Mucosa of rectum (tissue), 2 donors: ENCODE results near the gene VWCE.

Experiments used
- H3K27ac ChIP-seq, 2 donors: one replicate each; pipeline ENCODE4 v1.7.0; 2013; ENCODE audit warnings: inconsistent platforms in 2 of 2, low read depth in 2 of 2, low read length in 2 of 2
- H3K27me3 ChIP-seq, 2 donors: one replicate each; pipeline ENCODE4 v1.7.0; 2013; ENCODE audit warnings: low read length in 2 of 2; ENCODE audit not compliant: control insufficient read depth in 2 of 2, insufficient read depth in 2 of 2
- H3K36me3 ChIP-seq, 2 donors: one replicate each; pipeline ENCODE4 v1.7.0; 2013; ENCODE audit warnings: low read length in 2 of 2; ENCODE audit not compliant: control insufficient read depth in 2 of 2, insufficient read depth in 2 of 2
- H3K4me1 ChIP-seq, 2 donors: one replicate each; pipeline ENCODE4 v1.7.0; 2013; ENCODE audit warnings: low read length in 2 of 2, mild to moderate bottlenecking in 1 of 2; ENCODE audit not compliant: control insufficient read depth in 2 of 2, insufficient read depth in 2 of 2
- H3K4me3 ChIP-seq, 2 donors: one replicate each; pipeline ENCODE4 v1.7.0; 2013; ENCODE audit warnings: low read length in 2 of 2
- H3K9ac ChIP-seq, 2 donors: one replicate each; pipeline ENCODE4 v1.7.0; 2013; ENCODE audit warnings: low read length in 2 of 2, low read depth in 1 of 2, mild to moderate bottlenecking in 1 of 2
- H3K9me3 ChIP-seq, 2 donors: one replicate each; pipeline ENCODE4 v1.7.0; 2013; ENCODE audit warnings: low read length in 2 of 2; ENCODE audit not compliant: control insufficient read depth in 2 of 2
- donor health status: healthy.
- donor health status: Normal muscosa, but diverticular disease.

The VWCE gene

DNA sequence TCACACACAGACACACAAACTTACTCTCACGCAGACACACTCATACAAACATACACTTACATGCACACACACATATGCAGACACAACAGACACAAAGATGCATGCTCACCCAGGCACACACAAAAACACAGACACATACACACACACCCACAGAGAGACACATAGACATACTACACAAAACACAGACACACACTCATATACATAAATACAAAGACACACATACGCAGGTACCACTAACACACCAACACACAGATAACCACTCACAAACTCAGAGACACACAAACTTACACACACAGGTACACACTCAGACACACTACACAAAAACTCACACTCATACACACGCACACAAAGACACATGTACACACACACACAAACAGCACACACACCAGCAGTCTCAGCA lies 22.4 kb downstream of the VWCE start:
- no peaks in the 10 kb centered on the region for H3K9me3 ChIP-seq
- H3K4me1 ChIP-seq, result peaks cover 0 to 2% of the 10 kb centered on the region in 2 donors
- H3K4me3 ChIP-seq, result no peak overlapping the region
- H3K27ac ChIP-seq, result no peak overlapping the region
- H3K36me3 ChIP-seq, result no peaks in the 10 kb centered on the region
- H3K9ac ChIP-seq, result no peak overlapping the region
- H3K27me3 ChIP-seq, result no peaks in the 10 kb centered on the region

DNA sequence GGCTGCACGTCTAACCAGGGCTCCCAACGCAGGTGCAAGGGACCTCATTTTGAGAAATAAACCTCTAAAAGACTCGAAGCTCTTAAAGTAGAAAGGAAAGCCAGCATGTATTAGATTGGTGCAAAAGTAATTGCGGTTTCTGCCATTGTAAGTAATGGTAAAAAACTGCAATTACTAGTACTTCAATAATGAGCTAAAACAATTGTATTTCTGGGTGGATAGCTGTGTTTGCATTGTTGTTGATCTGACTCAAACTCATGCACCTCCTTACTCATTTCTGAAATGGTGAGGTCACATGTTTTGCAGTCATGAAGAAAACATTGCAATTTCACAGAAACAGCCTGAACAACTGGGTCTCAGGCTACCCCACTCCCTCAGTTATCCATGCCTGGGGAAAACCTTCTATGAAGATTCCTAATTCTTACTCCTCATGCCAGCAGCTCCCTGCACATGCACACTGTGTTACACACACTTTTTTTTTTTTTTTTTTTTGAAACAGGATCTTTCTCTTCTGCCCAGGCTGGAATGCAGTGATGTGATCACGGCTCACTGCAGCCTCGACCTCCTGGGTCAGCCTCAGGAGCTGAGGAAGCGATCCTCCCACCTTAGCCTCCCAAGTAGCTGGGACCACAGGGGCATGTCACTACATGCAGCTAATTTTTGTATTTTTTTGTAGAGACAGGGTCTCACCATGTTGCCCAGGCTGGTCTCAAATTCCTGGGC lies 24.6 kb downstream of the VWCE start:
- H3K4me1 ChIP-seq, result peaks cover 0 to 2% of the 10 kb centered on the region in 2 donors
- H3K27me3 ChIP-seq, result no peaks in the 10 kb centered on the region
- H3K9ac ChIP-seq, result no peak overlapping the region
- no peaks in the 10 kb centered on the region for H3K36me3 ChIP-seq
- no peaks in the 10 kb centered on the region for H3K9me3 ChIP-seq
- H3K27ac ChIP-seq, result no peak overlapping the region
- no peak overlapping the region for H3K4me3 ChIP-seq

DNA sequence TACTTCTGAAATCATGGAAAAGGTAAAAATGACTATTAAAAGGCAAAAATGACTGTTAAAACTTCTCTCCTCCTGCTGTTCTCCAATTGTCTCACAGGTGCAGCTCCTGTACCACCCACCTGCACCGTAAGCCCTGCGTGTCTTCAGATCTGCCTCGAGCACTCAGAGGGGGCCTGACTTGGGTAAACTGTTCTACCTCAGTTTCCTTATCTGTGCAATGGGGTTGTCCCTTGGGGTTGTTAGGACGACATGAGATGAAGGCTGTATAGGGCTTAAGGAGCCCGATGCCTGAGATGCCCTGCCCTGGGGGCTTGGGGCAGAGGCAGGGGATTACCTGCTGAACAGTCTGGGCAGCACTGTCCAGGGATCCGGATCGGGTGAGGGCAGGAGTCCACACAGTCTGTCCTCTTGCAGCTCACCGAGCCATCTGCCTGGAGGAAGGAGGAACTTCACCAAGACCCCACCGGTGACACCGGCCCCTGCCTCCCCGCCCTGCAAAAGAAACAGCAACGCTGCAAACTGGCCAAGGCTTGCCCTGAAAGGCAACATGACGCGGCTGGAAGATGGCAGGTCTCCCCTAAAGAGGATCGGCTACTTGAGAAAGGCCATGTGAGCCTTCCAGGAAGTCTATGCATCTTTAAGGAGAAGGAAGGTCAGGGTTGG lies 26.4 kb downstream of the VWCE start:
- no peaks in the 10 kb centered on the region for H3K36me3 ChIP-seq
- H3K4me3 ChIP-seq, result no peak overlapping the region
- H3K27ac ChIP-seq, result no peak overlapping the region
- H3K9ac ChIP-seq, result no peak overlapping the region
- peaks cover 0 to under 1% of the 10 kb centered on the region in 2 donors for H3K4me1 ChIP-seq
- H3K9me3 ChIP-seq, result no peaks in the 10 kb centered on the region
- H3K27me3 ChIP-seq, result no peaks in the 10 kb centered on the region

DNA sequence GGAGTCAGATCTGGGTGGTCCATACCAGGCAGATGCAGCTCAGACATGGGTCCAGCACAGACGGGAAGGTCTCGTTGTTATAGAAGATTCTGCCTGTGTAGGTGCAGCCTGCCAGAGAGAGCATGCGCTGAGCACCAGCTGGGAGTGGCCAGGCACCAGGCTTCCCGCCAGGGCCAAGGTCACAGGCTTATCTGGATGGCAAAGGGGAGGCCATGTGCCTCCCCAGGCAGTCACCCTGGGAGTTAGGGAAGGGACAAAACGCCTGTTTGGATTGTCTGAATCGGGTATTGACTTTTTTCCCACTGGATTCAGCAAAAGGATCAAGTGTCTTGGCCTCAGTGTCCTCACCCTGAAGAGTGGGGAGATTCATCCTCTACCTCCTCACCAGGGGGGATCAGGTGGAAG lies 27.7 kb downstream of the VWCE start:
- H3K36me3 ChIP-seq, result no peaks in the 10 kb centered on the region
- H3K9ac ChIP-seq, result no peak overlapping the region
- no peaks in the 10 kb centered on the region for H3K9me3 ChIP-seq
- H3K4me1 ChIP-seq, result no peaks in the 10 kb centered on the region
- H3K4me3 ChIP-seq, result no peak overlapping the region
- no peaks in the 10 kb centered on the region for H3K27me3 ChIP-seq
- H3K27ac ChIP-seq, result no peak overlapping the region

DNA sequence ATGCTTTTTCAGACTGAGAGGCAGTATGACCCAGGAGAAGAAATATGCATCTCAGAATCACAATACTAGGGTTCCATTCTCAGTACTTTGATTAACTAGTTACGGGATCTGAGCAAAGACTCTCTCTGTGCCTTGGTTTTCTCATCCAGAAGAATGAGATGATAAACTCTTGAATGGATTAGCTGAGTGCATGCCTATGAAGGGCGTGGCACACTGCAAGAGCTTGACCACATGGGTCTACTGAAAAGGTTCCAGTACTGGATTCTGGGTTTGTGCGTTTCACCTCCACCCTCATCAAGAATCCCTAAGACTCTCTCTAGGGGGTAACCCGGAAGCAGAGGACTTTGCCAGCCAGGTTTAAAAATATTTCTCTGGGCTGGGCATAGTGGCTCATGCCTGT lies 28.5 kb downstream of the VWCE start:
- H3K9ac ChIP-seq, result no peak overlapping the region
- no peak overlapping the region for H3K4me3 ChIP-seq
- no peaks in the 10 kb centered on the region for H3K4me1 ChIP-seq
- H3K9me3 ChIP-seq, result no peaks in the 10 kb centered on the region
- H3K27ac ChIP-seq, result no peak overlapping the region
- H3K36me3 ChIP-seq, result no peaks in the 10 kb centered on the region
- no peaks in the 10 kb centered on the region for H3K27me3 ChIP-seq

DNA sequence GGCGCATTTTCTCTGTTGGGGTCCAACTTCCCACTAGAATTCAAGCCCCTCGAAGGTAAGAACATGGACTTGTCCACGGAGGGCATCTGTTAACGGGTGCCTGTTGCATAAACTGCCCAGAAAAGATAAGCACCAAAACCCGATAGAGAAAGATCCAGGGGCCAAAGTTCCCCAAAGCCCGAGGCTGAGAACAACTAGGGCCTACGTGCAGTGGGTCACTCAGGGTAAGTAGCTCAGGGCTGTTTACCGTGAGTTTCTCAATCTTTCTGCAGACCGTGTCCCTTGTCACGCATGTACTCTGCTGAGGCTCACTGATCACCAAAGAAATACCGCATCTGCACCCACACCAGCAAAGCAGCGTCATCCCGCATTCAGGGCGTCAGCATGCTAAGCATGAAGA lies 29.8 kb downstream of the VWCE start:
- no peaks in the 10 kb centered on the region for H3K9me3 ChIP-seq
- no peak overlapping the region for H3K9ac ChIP-seq
- H3K4me1 ChIP-seq, result no peaks in the 10 kb centered on the region
- no peak overlapping the region for H3K27ac ChIP-seq
- H3K27me3 ChIP-seq, result no peaks in the 10 kb centered on the region
- H3K36me3 ChIP-seq, result no peaks in the 10 kb centered on the region
- H3K4me3 ChIP-seq, result no peak overlapping the region

DNA sequence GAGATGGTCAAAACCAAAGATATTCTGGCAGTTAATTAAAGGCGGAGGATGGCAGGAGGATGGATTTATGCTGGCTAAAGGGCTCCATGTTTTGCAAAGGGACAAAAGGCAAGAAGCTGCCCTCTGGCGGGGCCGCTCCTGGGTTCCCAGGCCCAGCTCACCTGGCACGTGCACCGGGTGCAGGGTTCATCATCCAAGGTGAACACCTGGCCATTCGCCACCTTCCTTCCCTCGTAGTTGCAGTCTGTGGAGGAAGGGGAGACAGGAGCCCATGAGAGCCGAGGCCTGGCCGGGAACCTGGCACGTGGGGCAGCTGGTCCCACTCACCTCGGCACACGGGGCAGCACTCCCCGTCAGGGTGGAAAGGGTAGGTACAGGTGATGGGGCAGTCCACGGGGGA lies 30.3 kb downstream of the VWCE start:
- H3K27ac ChIP-seq, result no peak overlapping the region
- H3K4me3 ChIP-seq, result no peak overlapping the region
- no peaks in the 10 kb centered on the region for H3K27me3 ChIP-seq
- no peak overlapping the region for H3K9ac ChIP-seq
- no peaks in the 10 kb centered on the region for H3K4me1 ChIP-seq
- no peaks in the 10 kb centered on the region for H3K9me3 ChIP-seq
- no peaks in the 10 kb centered on the region for H3K36me3 ChIP-seq

DNA sequence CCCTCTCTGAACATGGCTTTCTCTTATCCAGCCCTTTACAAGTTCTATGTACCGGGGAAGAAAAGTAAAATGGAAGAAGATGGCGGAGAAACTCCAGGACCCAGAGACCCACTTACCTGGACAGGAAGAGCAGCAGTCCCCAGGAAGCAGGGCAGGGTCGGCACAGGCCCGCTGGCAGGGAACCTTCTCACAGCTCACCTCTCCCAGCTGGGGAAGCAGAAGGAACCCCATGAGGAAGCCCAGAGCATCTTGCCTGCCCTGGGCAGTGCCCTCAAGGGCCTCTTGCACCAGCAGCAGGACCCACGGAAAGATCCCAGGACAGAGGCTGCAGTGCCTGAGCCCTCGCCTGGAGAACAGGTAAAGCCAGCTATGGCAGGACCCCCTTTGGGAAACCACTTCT lies 30.7 kb downstream of the VWCE start:
- no peak overlapping the region for H3K9ac ChIP-seq
- H3K36me3 ChIP-seq, result no peaks in the 10 kb centered on the region
- no peak overlapping the region for H3K4me3 ChIP-seq
- no peaks in the 10 kb centered on the region for H3K27me3 ChIP-seq
- no peaks in the 10 kb centered on the region for H3K9me3 ChIP-seq
- H3K27ac ChIP-seq, result no peak overlapping the region
- H3K4me1 ChIP-seq, result no peaks in the 10 kb centered on the region

DNA sequence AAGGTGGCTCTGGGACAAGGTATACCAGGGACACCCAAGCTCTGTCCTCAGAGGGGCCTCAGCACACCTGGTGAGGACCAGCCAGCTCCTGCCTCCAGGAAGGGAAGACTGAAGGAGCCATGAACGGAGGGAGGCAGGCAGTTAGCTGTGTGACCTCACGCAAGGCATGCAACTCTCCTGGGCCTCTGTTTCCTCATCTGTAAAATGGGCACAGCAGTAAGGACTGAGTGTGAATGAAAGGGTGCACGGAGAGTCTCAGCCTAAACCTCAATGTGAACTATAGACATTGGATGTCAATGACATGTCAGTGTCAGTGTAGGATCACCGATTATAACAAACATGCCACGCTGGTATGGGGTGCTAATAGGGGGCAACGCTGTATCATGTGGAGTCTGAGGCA lies 35.8 kb downstream of the VWCE start:
- Histone ChIP-seq H3K4me1 (no peaks in the 10 kb centered on the region), H3K27me3 (no peaks in the 10 kb centered on the region), H3K27ac (no peak overlapping the region), H3K9ac (no peak overlapping the region), H3K4me3 (no peak overlapping the region), H3K36me3 (no peaks in the 10 kb centered on the region), H3K9me3 (no peaks in the 10 kb centered on the region)

DNA sequence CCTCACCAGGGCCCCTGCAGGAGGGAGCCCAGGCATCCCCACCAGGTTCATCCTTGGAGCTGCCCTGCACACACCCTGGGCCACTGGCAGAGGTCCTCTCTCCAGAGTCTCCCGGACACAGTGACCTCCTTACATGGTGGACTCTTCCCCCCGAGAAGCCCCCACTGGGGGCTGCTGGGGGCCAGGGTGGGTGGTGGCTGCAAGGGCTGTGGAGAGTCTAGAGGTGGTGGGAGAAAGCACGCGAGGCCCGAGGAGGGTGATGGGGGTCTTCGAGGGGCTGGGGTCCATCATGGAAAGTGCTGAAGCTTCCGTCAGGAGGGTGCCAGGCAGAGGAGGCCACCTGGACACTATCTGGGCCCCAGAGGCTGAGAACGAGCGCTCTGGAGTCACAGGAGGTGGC lies 36.6 kb downstream of the VWCE start:
- no peaks in the 10 kb centered on the region for H3K36me3 ChIP-seq
- no peak overlapping the region for H3K27ac ChIP-seq
- H3K27me3 ChIP-seq, result no peaks in the 10 kb centered on the region
- no peak overlapping the region for H3K9ac ChIP-seq
- no peaks in the 10 kb centered on the region for H3K9me3 ChIP-seq
- H3K4me1 ChIP-seq, result no peaks in the 10 kb centered on the region
- no peak overlapping the region for H3K4me3 ChIP-seq
